Panc1 (cell line): ENCODE data around the gene MAP3K20.

Source experiments
- POLR2AphosphoS5 ChIP-seq: IDR thresholded peaks from 2 replicates; pipeline ENCODE4 v1.6.1; 2012; ENCODE audit warnings: mild to moderate bottlenecking, low read depth, low read length, moderate library complexity
- SIN3A ChIP-seq: IDR thresholded peaks from 2 replicates; pipeline ENCODE4 v1.6.1; 2012; ENCODE audit warnings: low read depth, mild to moderate bottlenecking, low read length, moderate library complexity, borderline replicate concordance; ENCODE audit not compliant: insufficient read depth
- TCF7L2 ChIP-seq: IDR thresholded peaks from 2 replicates; pipeline ENCODE4 v1.6.1; 2011; ENCODE audit warnings: mild to moderate bottlenecking, low read depth, low read length, inconsistent platforms
- TF ChIP-seq, protein P1 (sequence below): fragments of 450-650 bp; IDR thresholded peaks from 2 replicates; pipeline ENCODE4 v1.5.1; 2017; ENCODE audit warnings: mild to moderate bottlenecking
- TF ChIP-seq, protein P2 (sequence below), 2 experiments: IDR thresholded peaks; 2 replicates each; pipeline ENCODE4 v1.6.1; 2011 to 2012; ENCODE audit warnings: low read depth in 2 of 2, control low read depth in 1 of 2, low read length in 1 of 2, mild to moderate bottlenecking in 1 of 2, moderate library complexity in 1 of 2; ENCODE audit not compliant: insufficient read depth in 1 of 2

DNA sequence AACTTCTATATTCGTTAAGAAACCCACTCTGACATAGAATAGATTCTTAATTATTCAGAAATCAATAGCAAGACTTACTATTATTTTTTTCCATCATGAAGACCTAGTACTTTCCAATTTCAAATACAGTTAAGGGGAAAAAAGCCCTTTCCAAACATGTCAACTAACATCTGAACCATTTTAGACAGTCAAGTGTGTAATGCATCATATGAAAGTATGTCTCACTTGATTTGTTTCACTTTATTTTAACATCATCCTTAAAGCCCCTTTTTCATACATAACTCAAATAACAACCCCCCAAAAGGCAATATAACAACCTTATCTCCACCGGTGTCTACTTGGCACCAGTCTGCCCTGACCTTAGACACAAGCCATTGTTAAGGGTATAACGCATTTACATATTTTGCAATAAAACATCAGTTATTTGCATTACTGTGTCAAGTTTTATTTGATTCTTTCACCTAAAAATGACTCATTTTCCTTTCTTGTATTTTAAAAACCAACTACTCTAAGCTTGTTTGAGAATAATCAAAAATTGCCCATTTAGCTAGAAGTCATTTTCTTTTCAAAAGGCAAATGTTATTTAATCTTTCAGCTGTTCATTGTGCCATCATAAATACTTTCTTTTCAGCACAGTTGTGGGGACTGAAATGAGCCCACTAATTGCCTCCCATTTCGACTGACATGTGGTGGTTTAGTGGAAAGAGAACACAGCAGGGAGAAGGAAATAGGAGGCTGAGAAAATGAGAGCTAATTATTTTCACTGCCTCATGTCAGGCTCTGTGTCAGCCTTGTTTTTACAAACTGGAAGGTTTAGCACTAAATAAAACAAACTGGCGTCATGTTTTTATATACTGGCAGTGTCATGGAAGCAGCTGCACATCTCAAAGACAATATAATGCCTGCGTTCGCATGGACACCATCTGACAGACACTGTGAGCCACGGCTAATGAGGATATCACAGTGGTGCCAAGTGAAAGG, 174.3 kb downstream of the MAP3K20 start:
- TF ChIP-seq, protein P1, sequence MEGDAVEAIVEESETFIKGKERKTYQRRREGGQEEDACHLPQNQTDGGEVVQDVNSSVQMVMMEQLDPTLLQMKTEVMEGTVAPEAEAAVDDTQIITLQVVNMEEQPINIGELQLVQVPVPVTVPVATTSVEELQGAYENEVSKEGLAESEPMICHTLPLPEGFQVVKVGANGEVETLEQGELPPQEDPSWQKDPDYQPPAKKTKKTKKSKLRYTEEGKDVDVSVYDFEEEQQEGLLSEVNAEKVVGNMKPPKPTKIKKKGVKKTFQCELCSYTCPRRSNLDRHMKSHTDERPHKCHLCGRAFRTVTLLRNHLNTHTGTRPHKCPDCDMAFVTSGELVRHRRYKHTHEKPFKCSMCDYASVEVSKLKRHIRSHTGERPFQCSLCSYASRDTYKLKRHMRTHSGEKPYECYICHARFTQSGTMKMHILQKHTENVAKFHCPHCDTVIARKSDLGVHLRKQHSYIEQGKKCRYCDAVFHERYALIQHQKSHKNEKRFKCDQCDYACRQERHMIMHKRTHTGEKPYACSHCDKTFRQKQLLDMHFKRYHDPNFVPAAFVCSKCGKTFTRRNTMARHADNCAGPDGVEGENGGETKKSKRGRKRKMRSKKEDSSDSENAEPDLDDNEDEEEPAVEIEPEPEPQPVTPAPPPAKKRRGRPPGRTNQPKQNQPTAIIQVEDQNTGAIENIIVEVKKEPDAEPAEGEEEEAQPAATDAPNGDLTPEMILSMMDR, result no peak
- TF ChIP-seq POLR2AphosphoS5, result no peak
- no peak for TF ChIP-seq SIN3A
- TF ChIP-seq, protein P2, sequence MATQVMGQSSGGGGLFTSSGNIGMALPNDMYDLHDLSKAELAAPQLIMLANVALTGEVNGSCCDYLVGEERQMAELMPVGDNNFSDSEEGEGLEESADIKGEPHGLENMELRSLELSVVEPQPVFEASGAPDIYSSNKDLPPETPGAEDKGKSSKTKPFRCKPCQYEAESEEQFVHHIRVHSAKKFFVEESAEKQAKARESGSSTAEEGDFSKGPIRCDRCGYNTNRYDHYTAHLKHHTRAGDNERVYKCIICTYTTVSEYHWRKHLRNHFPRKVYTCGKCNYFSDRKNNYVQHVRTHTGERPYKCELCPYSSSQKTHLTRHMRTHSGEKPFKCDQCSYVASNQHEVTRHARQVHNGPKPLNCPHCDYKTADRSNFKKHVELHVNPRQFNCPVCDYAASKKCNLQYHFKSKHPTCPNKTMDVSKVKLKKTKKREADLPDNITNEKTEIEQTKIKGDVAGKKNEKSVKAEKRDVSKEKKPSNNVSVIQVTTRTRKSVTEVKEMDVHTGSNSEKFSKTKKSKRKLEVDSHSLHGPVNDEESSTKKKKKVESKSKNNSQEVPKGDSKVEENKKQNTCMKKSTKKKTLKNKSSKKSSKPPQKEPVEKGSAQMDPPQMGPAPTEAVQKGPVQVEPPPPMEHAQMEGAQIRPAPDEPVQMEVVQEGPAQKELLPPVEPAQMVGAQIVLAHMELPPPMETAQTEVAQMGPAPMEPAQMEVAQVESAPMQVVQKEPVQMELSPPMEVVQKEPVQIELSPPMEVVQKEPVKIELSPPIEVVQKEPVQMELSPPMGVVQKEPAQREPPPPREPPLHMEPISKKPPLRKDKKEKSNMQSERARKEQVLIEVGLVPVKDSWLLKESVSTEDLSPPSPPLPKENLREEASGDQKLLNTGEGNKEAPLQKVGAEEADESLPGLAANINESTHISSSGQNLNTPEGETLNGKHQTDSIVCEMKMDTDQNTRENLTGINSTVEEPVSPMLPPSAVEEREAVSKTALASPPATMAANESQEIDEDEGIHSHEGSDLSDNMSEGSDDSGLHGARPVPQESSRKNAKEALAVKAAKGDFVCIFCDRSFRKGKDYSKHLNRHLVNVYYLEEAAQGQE (IDR thresholded peaks at IDR 0.05; ENCODE audit: insufficient read depth in 1 of 2, low read depth in 2 of 2, low read length in 1 of 2), result no peak
- no peak for TF ChIP-seq TCF7L2
